OCI-LY7 (cell line): ENCODE data around the gene EPB41L4A.

Experiments used
- EZH2phosphoT487 ChIP-seq: fragments of 200-600 bp; sonication (generic); IDR thresholded peaks from 2 replicates; pipeline ENCODE4 v1.6.1; 2018; ENCODE audit warnings: low read depth, borderline replicate concordance, mild to moderate bottlenecking, mixed run types, antibody characterized with exemption, low read length, moderate library complexity, mixed read lengths
- TF ChIP-seq, protein P1 (sequence below): fragments of 200-600 bp; sonication (generic); conservative IDR thresholded peaks from 2 replicates; pipeline ENCODE4 v1.5.1; 2014; ENCODE audit warnings: mild to moderate bottlenecking, antibody characterized with exemption, low read length, moderate library complexity, mixed read lengths

DNA sequence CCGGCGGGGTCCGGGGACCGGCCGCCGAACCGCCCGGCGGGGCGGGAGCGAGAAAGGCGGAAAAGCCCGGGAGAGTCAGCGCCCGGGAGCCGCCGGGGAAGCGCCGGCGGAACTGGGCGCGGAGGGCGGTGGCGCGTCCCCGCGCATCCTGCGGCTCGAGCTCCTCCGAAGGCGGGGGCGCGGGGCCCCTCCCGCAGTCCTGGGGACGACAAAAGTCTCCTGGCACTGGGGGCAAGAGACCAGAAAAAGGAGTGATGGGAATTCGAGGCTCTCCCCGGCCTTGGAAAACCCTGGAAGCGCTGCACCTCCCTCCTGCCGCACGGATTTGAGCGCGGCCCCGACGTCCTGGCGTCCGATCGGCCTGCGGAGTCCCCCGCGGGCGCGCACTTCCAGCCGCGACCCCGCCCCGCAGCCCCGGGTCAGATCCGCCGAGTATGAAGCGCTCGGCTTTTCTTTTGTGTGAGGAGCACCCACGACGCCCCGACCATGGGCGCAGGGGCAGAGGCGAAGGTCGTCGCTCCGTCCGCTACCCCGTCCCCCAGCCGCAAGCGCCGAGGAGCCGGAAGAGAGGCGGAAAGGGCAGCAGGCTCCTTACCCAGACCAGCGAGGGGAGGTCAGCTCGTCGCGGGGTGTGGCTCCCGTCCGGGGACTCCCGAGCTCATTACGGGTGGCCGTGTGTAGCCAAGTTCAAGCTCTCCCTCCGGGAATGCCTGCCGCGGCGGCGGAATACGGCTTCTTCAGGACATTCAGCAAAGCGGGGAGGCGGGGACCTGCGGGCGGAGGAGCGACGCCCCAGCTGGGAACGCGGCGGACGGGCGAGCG, at the start of gene EPB41L4A:
- TF ChIP-seq, protein P1, sequence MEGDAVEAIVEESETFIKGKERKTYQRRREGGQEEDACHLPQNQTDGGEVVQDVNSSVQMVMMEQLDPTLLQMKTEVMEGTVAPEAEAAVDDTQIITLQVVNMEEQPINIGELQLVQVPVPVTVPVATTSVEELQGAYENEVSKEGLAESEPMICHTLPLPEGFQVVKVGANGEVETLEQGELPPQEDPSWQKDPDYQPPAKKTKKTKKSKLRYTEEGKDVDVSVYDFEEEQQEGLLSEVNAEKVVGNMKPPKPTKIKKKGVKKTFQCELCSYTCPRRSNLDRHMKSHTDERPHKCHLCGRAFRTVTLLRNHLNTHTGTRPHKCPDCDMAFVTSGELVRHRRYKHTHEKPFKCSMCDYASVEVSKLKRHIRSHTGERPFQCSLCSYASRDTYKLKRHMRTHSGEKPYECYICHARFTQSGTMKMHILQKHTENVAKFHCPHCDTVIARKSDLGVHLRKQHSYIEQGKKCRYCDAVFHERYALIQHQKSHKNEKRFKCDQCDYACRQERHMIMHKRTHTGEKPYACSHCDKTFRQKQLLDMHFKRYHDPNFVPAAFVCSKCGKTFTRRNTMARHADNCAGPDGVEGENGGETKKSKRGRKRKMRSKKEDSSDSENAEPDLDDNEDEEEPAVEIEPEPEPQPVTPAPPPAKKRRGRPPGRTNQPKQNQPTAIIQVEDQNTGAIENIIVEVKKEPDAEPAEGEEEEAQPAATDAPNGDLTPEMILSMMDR: no peak
- TF ChIP-seq EZH2phosphoT487: no peak
